H1 (cell line): ENCODE measurements around the gene MMP20.

ENCODE experiments used
- POLR2AphosphoS5 ChIP-seq: IDR thresholded peaks from 2 replicates; pipeline ENCODE4 v1.6.1; 2011; ENCODE audit warnings: low read depth, low read length
- SP4 ChIP-seq: IDR thresholded peaks from 2 replicates; pipeline ENCODE4 v1.6.1; 2012; ENCODE audit warnings: low read length, inconsistent platforms
- TF ChIP-seq, protein P1 (sequence below), 3 experiments: IDR thresholded peaks; 1 replicate in 2 of 3; 2 replicates in 1 of 3; pipeline versions ENCODE4 v1.5.1 to v1.6.1; 2011; ENCODE audit warnings: low read length in 3 of 3, mild to moderate bottlenecking in 3 of 3, inconsistent platforms in 2 of 3, low read depth in 1 of 3, moderate library complexity in 1 of 3; ENCODE audit not compliant: insufficient read depth in 1 of 3; ENCODE audit errors: control extremely low read depth in 1 of 3
- TF ChIP-seq, protein P2 (sequence below): IDR thresholded peaks from 2 replicates; pipeline ENCODE4 v1.6.1; 2012; ENCODE audit warnings: inconsistent platforms

DNA sequence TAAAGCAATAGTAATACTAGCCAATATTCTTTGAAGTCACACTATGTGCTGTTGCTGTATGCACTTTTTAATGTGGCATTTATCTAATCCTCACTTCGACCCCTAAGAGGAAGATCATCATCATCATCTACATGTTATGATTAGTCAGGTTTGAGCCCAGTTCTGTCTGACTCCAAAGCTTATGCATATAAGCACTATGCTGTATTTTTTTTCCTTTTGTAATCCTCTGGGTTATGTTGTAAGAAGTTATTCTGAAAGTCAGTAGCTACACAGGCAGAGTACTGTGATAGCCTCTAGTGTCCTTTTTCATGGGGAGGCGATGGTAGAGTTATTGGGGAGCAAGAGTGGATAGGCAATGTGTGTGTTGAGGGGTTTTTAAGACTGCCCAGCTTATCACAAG, 11.1 kb downstream of the MMP20 start:
- TF ChIP-seq, protein P1, sequence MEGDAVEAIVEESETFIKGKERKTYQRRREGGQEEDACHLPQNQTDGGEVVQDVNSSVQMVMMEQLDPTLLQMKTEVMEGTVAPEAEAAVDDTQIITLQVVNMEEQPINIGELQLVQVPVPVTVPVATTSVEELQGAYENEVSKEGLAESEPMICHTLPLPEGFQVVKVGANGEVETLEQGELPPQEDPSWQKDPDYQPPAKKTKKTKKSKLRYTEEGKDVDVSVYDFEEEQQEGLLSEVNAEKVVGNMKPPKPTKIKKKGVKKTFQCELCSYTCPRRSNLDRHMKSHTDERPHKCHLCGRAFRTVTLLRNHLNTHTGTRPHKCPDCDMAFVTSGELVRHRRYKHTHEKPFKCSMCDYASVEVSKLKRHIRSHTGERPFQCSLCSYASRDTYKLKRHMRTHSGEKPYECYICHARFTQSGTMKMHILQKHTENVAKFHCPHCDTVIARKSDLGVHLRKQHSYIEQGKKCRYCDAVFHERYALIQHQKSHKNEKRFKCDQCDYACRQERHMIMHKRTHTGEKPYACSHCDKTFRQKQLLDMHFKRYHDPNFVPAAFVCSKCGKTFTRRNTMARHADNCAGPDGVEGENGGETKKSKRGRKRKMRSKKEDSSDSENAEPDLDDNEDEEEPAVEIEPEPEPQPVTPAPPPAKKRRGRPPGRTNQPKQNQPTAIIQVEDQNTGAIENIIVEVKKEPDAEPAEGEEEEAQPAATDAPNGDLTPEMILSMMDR (IDR thresholded peaks at IDR 0.05; ENCODE audit: control extremely low read depth in 1 of 3, insufficient read depth in 1 of 3, low read depth in 1 of 3, low read length in 3 of 3): no peak
- no peak for TF ChIP-seq SP4
- TF ChIP-seq POLR2AphosphoS5: no peak
- TF ChIP-seq, protein P2, sequence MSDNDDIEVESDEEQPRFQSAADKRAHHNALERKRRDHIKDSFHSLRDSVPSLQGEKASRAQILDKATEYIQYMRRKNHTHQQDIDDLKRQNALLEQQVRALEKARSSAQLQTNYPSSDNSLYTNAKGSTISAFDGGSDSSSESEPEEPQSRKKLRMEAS: no peak
